Upper lobe of right lung (tissue), 1 donor: ENCODE results near the gene ACD. TPM values are rescaled to one million over a fixed set of nuclear protein-coding genes. Genes with fewer than 3 reads are reported as not detected.
A peak's percentile ranks its signal among the peaks of the same experiment; 100 is the strongest.

Experiments
- ATAC-seq: fragments of 200-7000 bp; cut with Tn5 transposase; one replicate; pipeline ENCODE4 v1.9.1; 2020; ENCODE audit warnings: mild to moderate bottlenecking, moderate library complexity
- DNase-seq: peaks from one replicate; pipeline ENCODE4 v3.0.0-alpha.2; 2020
- H3K27ac ChIP-seq: fragments of 200-600 bp; one replicate; pipeline ENCODE4 v1.8.0; 2022
- H3K27me3 ChIP-seq: fragments of 200-600 bp; one replicate; pipeline ENCODE4 v1.8.0; 2022; ENCODE audit warnings: mild to moderate bottlenecking
- H3K36me3 ChIP-seq: fragments of 200-600 bp; one replicate; pipeline ENCODE4 v1.8.0; 2022
- H3K4me1 ChIP-seq: fragments of 200-600 bp; one replicate; pipeline ENCODE4 v1.8.0; 2022
- H3K4me3 ChIP-seq: fragments of 200-600 bp; one replicate; pipeline ENCODE4 v1.8.0; 2022; ENCODE audit warnings: mild to moderate bottlenecking
- H3K9me3 ChIP-seq: fragments of 200-600 bp; one replicate; pipeline ENCODE4 v1.8.0; 2022
- CTCF ChIP-seq: fragments of 200-600 bp; IDR thresholded peaks from one replicate; pipeline ENCODE4 v1.8.0; 2022; ENCODE audit warnings: antibody characterized with exemption
- intact Hi-C: fragments of 100-400 bp; cut with DNase I; formaldehyde crosslinking; loops from one replicate; pipeline ENCODE4 v1.11.0; 2022
- total RNA-seq: library from RNA; stranded (reverse); fragmentation: NEBNext Ultra II Directional; extraction: Animal tissue kit (Norgen Biotek cat#: 25700); gene quantifications from one replicate; pipeline ENCODE4 v1.2.1, GENCODE V29; 2021
- donor health status: DM: no; HTN: yes; CAD: no; lungs with severe emphysema.

The ACD gene
- total RNA-seq, 1 donor from 2014 or later: 14.3 TPM

GRCh38 chr16:67641779-67642708 lies 18.0 kb downstream of the ACD start:
- intact Hi-C loops: no loop called here
- H3K27me3 ChIP-seq: peaks cover 10% of the 10 kb centered on the region
- peaks cover 7% of the 10 kb centered on the region for H3K4me1 ChIP-seq
- no peak overlapping the region for H3K4me3 ChIP-seq
- peak overlapping the region; percentile 24 for H3K27ac ChIP-seq
- H3K9me3 ChIP-seq: no peaks in the 10 kb centered on the region
- peaks cover 22% of the 10 kb centered on the region for H3K36me3 ChIP-seq
- no peak for TF ChIP-seq CTCF
- DNase-seq: peak; percentile 81
- peak; percentile 62 for ATAC-seq

- no peak for ATAC-seq
- no peak overlapping the region for H3K4me3 ChIP-seq
- no peaks in the 10 kb centered on the region for H3K27me3 ChIP-seq
- H3K36me3 ChIP-seq: peaks cover 55% of the 10 kb centered on the region
- no peaks in the 10 kb centered on the region for H3K9me3 ChIP-seq
- intact Hi-C loops: no loop called here
- no peak for TF ChIP-seq CTCF
- peak; percentile 16 for DNase-seq
- H3K27ac ChIP-seq: no peak overlapping the region
- peaks cover 3% of the 10 kb centered on the region for H3K4me1 ChIP-seq
Observed at GRCh38 chr16:67637625-67638024, 22.4 kb downstream of the ACD start.

- ATAC-seq: no peak
Observed at GRCh38 chr16:67636713-67637112, 23.3 kb downstream of the ACD start.

GRCh38 chr16:67632415-67633172 lies 27.5 kb downstream of the ACD start:
- Histone ChIP-seq H3K27ac (no peak overlapping the region), H3K4me3 (no peak overlapping the region), H3K27me3 (no peaks in the 10 kb centered on the region), H3K4me1 (no peaks in the 10 kb centered on the region), H3K36me3 (peaks cover 86% of the 10 kb centered on the region), H3K9me3 (no peaks in the 10 kb centered on the region)
- ATAC-seq (no peak), DNase-seq (no peak)
- TF ChIP-seq CTCF: no peak
- intact Hi-C loops: no loop called here

More at GRCh38 chr16:67636713-67637112, 23.3 kb downstream of the ACD start:
- Histone ChIP-seq H3K27me3 (no peaks in the 10 kb centered on the region), H3K9me3 (no peaks in the 10 kb centered on the region), H3K4me1 (no peaks in the 10 kb centered on the region), H3K4me3 (no peak overlapping the region), H3K36me3 (peaks cover 63% of the 10 kb centered on the region), H3K27ac (no peak overlapping the region)
- intact Hi-C loops: no loop called here
- DNase-seq: peak; percentile 26
- TF ChIP-seq CTCF: no peak

GRCh38 chr16:67628216-67628615 lies 31.8 kb downstream of the ACD start:
- no peaks in the 10 kb centered on the region for H3K9me3 ChIP-seq
- H3K27me3 ChIP-seq: no peaks in the 10 kb centered on the region
- no peak for TF ChIP-seq CTCF
- no peaks in the 10 kb centered on the region for H3K4me1 ChIP-seq
- peak; percentile 51 for DNase-seq
- H3K4me3 ChIP-seq: no peak overlapping the region
- no peak overlapping the region for H3K27ac ChIP-seq
- ATAC-seq: no peak
- intact Hi-C loops: no loop called here
- H3K36me3 ChIP-seq: peaks cover 93% of the 10 kb centered on the region
